Panc1 (cell line): Measurements from ENCODE around the gene CHST15.

Experiments
- CTCF ChIP-seq: fragments of 450-650 bp; IDR thresholded peaks from 2 replicates; pipeline ENCODE4 v1.5.1; 2017; ENCODE audit warnings: mild to moderate bottlenecking
- POLR2AphosphoS5 ChIP-seq: IDR thresholded peaks from 2 replicates; pipeline ENCODE4 v1.6.1; 2012; ENCODE audit warnings: mild to moderate bottlenecking, low read depth, low read length, moderate library complexity

GRCh38 chr10:124091646-124092249, 1.6 kb downstream of the CHST15 start:
- no peak for TF ChIP-seq CTCF
- TF ChIP-seq POLR2AphosphoS5, result no peak
